Measurements from ENCODE around the gene LAYN. TPM values are rescaled to one million over a fixed set of nuclear protein-coding genes. Genes with fewer than 3 reads are reported as not detected.

LAYN gene
- total and polyA plus RNA-seq, 2 donors (not counting 3 experiments of a cell fraction or from before 2014, with no cell fraction given) = 0.92 to 2.2 TPM

DNA sequence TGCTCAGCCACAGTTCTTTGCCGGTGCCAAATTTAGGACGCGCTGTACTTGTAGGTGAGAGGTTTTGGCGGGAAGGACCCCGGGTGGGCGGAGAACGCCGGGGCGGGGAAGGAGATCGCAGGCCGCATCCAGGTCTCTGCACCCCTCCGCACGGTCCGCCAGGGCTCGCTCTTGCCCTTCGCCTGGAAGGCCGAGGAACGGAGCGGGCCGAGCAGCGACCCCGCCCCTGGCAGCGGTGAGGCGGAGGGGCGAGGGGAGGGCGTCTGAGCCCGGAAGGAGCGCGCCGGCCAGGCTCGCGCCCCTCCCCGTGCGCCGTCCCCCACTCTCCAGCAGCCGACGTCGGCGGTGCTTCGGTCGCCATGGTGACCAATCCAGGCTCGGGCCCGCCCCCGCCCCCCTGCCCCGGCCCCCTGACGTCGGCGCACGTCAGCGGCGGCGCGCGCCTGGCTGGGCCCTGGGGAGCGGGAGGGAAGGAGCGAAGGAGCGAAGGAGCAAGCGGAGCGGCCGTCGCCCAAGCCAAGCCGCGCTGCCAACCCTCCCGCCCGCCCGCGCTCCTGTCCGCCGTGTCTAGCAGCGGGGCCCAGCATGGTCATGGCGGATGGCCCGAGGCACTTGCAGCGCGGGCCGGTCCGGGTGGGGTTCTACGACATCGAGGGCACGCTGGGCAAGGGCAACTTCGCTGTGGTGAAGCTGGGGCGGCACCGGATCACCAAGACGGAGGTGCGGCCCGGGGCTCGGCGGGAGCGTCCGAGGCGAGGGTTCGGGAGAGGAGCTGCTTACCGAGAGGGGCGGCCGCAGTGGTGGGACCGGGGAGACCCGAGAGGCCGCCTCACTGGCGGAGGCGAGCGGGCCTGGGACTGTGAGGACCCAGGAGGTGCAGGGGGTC, 61.7 kb downstream of the LAYN start, which contains the start of gene SIK2:
Gene SIK2, plus strand, starts transcription at position 471 of the 886 bp plus-strand sequence. Its CDS starts 115 bp downstream, at position 586.
- no TSS peak for BruUV-seq (replicated peaks)
- Histone ChIP-seq H3K4me3 (replicated peaks in 1 of 3; ENCODE audit: insufficient read depth in 1 of 3, low read depth in 1 of 3, low read length in 3 of 3) (peak within 1 kb of the TSS; percentile 66 to 80 (median 67)), H3K4me1 (ENCODE audit: control insufficient read depth, extremely low read depth, insufficient read depth, low read length) (peaks cover 17% of the 10 kb centered on the region), H3K79me2 (ENCODE audit: control insufficient read depth, insufficient read depth, low read length) (peaks cover 4% of the 10 kb centered on the region), H3K9me3 (replicated peaks; ENCODE audit: control insufficient read depth, insufficient read depth, low read length) (no peaks in the 10 kb centered on the region), H3K27me3 (ENCODE audit: control insufficient read depth in 2 of 2, insufficient read depth in 2 of 2, low read length in 2 of 2) (no peaks in the 10 kb centered on the region), H3K4me2 (ENCODE audit: insufficient read depth, low read length) (peak within 1 kb of the TSS; percentile 82), H3K9ac (replicated peaks; ENCODE audit: extremely low read depth, insufficient read depth, low read length) (peak within 1 kb of the TSS; percentile 96), H3K9me1 (replicated peaks; ENCODE audit: control insufficient read depth, extremely low read depth, insufficient read depth, low read length) (no peaks in the 10 kb centered on the region), H3K27ac (ENCODE audit: insufficient read depth, low read depth, low read length) (peak within 1 kb of the TSS; percentile 92), H2AFZ (ENCODE audit: low read depth, low read length) (peak within 1 kb of the TSS; percentile 95), H4K20me1 (replicated peaks; ENCODE audit: control insufficient read depth, extremely low read depth, insufficient read depth, low read length) (no peaks in the 10 kb centered on the region), H3K36me3 (ENCODE audit: control insufficient read depth in 2 of 2, extremely low read depth in 1 of 2, insufficient read depth in 2 of 2, low read length in 2 of 2) (no peaks in the 10 kb centered on the region)
- CTCF ChIA-PET = interaction anchor here (0.7 to 2.9 kb wide), 15 partner anchors 85 to 249 kb away, joined by 3 to 50 read pairs (median 4); partner anchors contain the start of gene PPP2R1B
- POLR2A ChIA-PET = interaction anchor here (0.7 kb wide), 1 partner anchor 144 kb away, joined by 5 read pairs; no protein-coding TSS in a partner anchor
- dilution Hi-C loops (cut with MboI; ENCODE audit: extremely low pct_ligation_motif_present, low sequenced_read_pairs) (no loop called here), intact Hi-C loops (cut with micrococcal nuclease) (loop anchor here (1.0 to 10.0 kb wide), 11 partner anchors 16 to 483 kb away; partner anchors contain the start of genes CFAP68, FDXACB1, PPP2R1B and SDHD)
- no peak for TF ChIP-seq FOS (IDR thresholded peaks at IDR 0.05; ENCODE audit: borderline replicate concordance, insufficient read depth, low read length)
- TF ChIP-seq JUN (IDR thresholded peaks at IDR 0.05; ENCODE audit: borderline replicate concordance, insufficient read depth, insufficient read length, low read depth) = no peak
- no peak for TF ChIP-seq EZH2 (IDR thresholded peaks at IDR 0.05; ENCODE audit: borderline replicate concordance, low read depth, low read length, severe bottlenecking)
- no peak for TF ChIP-seq GATA2 (IDR thresholded peaks at IDR 0.05; ENCODE audit: insufficient read depth, insufficient read length, low read depth, low read length)
- TF ChIP-seq POLR2AphosphoS5 (IDR thresholded peaks at IDR 0.05; ENCODE audit: insufficient read depth, low read depth, low read length) = peak; percentile 76
- TF ChIP-seq, protein P1, sequence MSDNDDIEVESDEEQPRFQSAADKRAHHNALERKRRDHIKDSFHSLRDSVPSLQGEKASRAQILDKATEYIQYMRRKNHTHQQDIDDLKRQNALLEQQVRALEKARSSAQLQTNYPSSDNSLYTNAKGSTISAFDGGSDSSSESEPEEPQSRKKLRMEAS (IDR thresholded peaks at IDR 0.05; ENCODE audit: insufficient read depth, insufficient read length) = peak; percentile 21
- TF ChIP-seq POLR2A (IDR thresholded peaks at IDR 0.05; ENCODE audit: low read depth, low read length) = no peak
- TF ChIP-seq, protein P2, sequence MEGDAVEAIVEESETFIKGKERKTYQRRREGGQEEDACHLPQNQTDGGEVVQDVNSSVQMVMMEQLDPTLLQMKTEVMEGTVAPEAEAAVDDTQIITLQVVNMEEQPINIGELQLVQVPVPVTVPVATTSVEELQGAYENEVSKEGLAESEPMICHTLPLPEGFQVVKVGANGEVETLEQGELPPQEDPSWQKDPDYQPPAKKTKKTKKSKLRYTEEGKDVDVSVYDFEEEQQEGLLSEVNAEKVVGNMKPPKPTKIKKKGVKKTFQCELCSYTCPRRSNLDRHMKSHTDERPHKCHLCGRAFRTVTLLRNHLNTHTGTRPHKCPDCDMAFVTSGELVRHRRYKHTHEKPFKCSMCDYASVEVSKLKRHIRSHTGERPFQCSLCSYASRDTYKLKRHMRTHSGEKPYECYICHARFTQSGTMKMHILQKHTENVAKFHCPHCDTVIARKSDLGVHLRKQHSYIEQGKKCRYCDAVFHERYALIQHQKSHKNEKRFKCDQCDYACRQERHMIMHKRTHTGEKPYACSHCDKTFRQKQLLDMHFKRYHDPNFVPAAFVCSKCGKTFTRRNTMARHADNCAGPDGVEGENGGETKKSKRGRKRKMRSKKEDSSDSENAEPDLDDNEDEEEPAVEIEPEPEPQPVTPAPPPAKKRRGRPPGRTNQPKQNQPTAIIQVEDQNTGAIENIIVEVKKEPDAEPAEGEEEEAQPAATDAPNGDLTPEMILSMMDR (IDR thresholded peaks at IDR 0.05; ENCODE audit: extremely low read depth in 1 of 2, insufficient read depth in 1 of 2, low read depth in 1 of 2, low read length in 2 of 2) = peak; percentile 88 to 100
- TF ChIP-seq MYC (IDR thresholded peaks at IDR 0.05; ENCODE audit: low read depth, low read length) = no peak
- DNase-seq (ENCODE audit: low read depth, low spot score) = peak; percentile 95
- FAIRE-seq = peak; percentile 83
